Endothelial cell of umbilical vein (primary cell): Measurements from ENCODE around the gene CKB. TPM values are rescaled to one million over a fixed set of nuclear protein-coding genes. Genes with fewer than 3 reads are reported as not detected.

Experiments used
- BruUV-seq: library from RNA; stranded (reverse); fragments of 400-500 nt; replicated peaks from 2 replicates; lab custom pipeline; 2021; lab: Mats Ljungman, UMichigan
- CTCF ChIA-PET: fragments of 300-600, 350-600 bp; sonication (Branson Sonifier 250); formaldehyde crosslinking; loops from one replicate; lab custom pipeline; 2021; ENCODE audit warnings: antibody characterized with exemption, inconsistent platforms; lab: Charles Lee
- POLR2A ChIA-PET: fragments of 300-600, 350-600 bp; sonication (Branson Sonifier 250); formaldehyde crosslinking; loops from one replicate; lab custom pipeline; 2021; ENCODE audit warnings: antibody characterized with exemption, inconsistent platforms; lab: Charles Lee
- DNase-seq: peaks from one replicate; pipeline ENCODE4 v3.0.0-alpha.2; 2011; ENCODE audit warnings: low read depth, low spot score
- FAIRE-seq: peaks from 2 replicates; lab custom pipeline; 2011; peaks lifted over from hg19 to GRCh38; lab: Jason Lieb, UNC
- H2AFZ ChIP-seq: 2 replicates; pipeline ENCODE4 v1.6.0; 2012; ENCODE audit warnings: low read depth, low read length, control low read depth, inconsistent platforms
- H3K27ac ChIP-seq: 2 replicates; pipeline ENCODE4 v1.5.1; 2011; ENCODE audit warnings: low read depth, mild to moderate bottlenecking, control low read depth, low read length, moderate library complexity; ENCODE audit not compliant: insufficient read depth
- H3K27me3 ChIP-seq, 2 experiments: 2 replicates each; pipeline versions ENCODE4 v1.6.0 to v1.6.1; 2011; ENCODE audit warnings: low read length in 2 of 2, mixed read lengths in 1 of 2; ENCODE audit not compliant: control insufficient read depth in 2 of 2, insufficient read depth in 2 of 2
- H3K36me3 ChIP-seq, 2 experiments: 2 replicates in 1 of 2; 3 replicates in 1 of 2; pipeline ENCODE4 v1.5.1; 2011; ENCODE audit warnings: low read length in 2 of 2, mild to moderate bottlenecking in 1 of 2, moderate library complexity in 1 of 2; ENCODE audit not compliant: control insufficient read depth in 2 of 2, insufficient read depth in 2 of 2; ENCODE audit errors: extremely low read depth in 1 of 2
- H3K4me1 ChIP-seq: 3 replicates; pipeline ENCODE4 v1.5.1; 2011; ENCODE audit warnings: mild to moderate bottlenecking, low read length; ENCODE audit not compliant: control insufficient read depth, insufficient read depth; ENCODE audit errors: extremely low read depth
- H3K4me2 ChIP-seq: 2 replicates; pipeline ENCODE4 v1.6.1; 2011; ENCODE audit warnings: low read length, control low read depth, mixed read lengths; ENCODE audit not compliant: insufficient read depth
- H3K4me3 ChIP-seq, 3 experiments: fragments of 200-600 bp in 1 of 3; sonication (generic), shearing (Covaris generic) in 1 of 3; replicated peaks in 1 of 3; 2 replicates each; pipeline ENCODE4 v1.5.1; 2011 to 2016; ENCODE audit warnings: control low read depth in 3 of 3, low read length in 3 of 3, mild to moderate bottlenecking in 2 of 3, inconsistent platforms in 1 of 3, low read depth in 1 of 3, moderate library complexity in 1 of 3; ENCODE audit not compliant: insufficient read depth in 1 of 3
- H3K79me2 ChIP-seq: 2 replicates; pipeline ENCODE4 v1.6.0; 2012; ENCODE audit warnings: low read length, inconsistent platforms; ENCODE audit not compliant: control insufficient read depth, insufficient read depth
- H3K9ac ChIP-seq: replicated peaks from 2 replicates; pipeline ENCODE3; 2011; ENCODE audit warnings: low read length, control low read depth; ENCODE audit not compliant: insufficient read depth; ENCODE audit errors: extremely low read depth
- H3K9me1 ChIP-seq: replicated peaks from 3 replicates; pipeline ENCODE4 v1.6.0; 2011; ENCODE audit warnings: mild to moderate bottlenecking, low read length; ENCODE audit not compliant: control insufficient read depth, insufficient read depth; ENCODE audit errors: extremely low read depth
- H3K9me3 ChIP-seq: replicated peaks from 2 replicates; pipeline ENCODE4 v1.5.1; 2012; ENCODE audit warnings: low read length, inconsistent platforms; ENCODE audit not compliant: control insufficient read depth, insufficient read depth
- H4K20me1 ChIP-seq: replicated peaks from 2 replicates; pipeline ENCODE3; 2011; ENCODE audit warnings: mild to moderate bottlenecking, low read length; ENCODE audit not compliant: control insufficient read depth, insufficient read depth; ENCODE audit errors: extremely low read depth
- CTCF ChIP-seq, 2 donors: IDR thresholded peaks; 1 replicate in 1 of 2; 2 replicates in 1 of 2; pipeline ENCODE4 v1.5.1; 2011; ENCODE audit warnings: low read length in 2 of 2, mild to moderate bottlenecking in 2 of 2, moderate library complexity in 2 of 2, control low read depth in 1 of 2, inconsistent platforms in 1 of 2, low read depth in 1 of 2; ENCODE audit not compliant: insufficient read depth in 1 of 2; ENCODE audit errors: extremely low read depth in 1 of 2
- EZH2 ChIP-seq: IDR thresholded peaks from 2 replicates; pipeline ENCODE4 v1.6.1; 2012; ENCODE audit warnings: borderline replicate concordance, low read depth, mild to moderate bottlenecking, moderate library complexity, low read length, inconsistent platforms; ENCODE audit not compliant: severe bottlenecking
- FOS ChIP-seq: IDR thresholded peaks from 2 replicates; pipeline ENCODE4 v1.6.1; 2011; ENCODE audit warnings: mild to moderate bottlenecking, low read length, moderate library complexity, borderline replicate concordance; ENCODE audit not compliant: insufficient read depth
- GATA2 ChIP-seq: IDR thresholded peaks from 2 replicates; pipeline ENCODE4 v1.7.0; 2011; ENCODE audit warnings: low read depth, mild to moderate bottlenecking, moderate library complexity, mixed read lengths, low read length; ENCODE audit not compliant: insufficient read length, insufficient read depth
- JUN ChIP-seq: IDR thresholded peaks from 2 replicates; pipeline ENCODE4 v1.6.1; 2011; ENCODE audit warnings: borderline replicate concordance, low read depth; ENCODE audit not compliant: insufficient read length, insufficient read depth
- MYC ChIP-seq: IDR thresholded peaks from one replicate; pipeline ENCODE4 v1.6.1; 2011; ENCODE audit warnings: mild to moderate bottlenecking, low read depth, low read length
- POLR2A ChIP-seq: IDR thresholded peaks from 2 replicates; pipeline ENCODE4 v1.6.1; 2012; ENCODE audit warnings: low read depth, mild to moderate bottlenecking, control low read depth, low read length
- POLR2AphosphoS5 ChIP-seq: IDR thresholded peaks from 2 replicates; pipeline ENCODE4 v1.6.1; 2012; ENCODE audit warnings: low read depth, mild to moderate bottlenecking, control low read depth, low read length, moderate library complexity; ENCODE audit not compliant: insufficient read depth
- dilution Hi-C: fragments of 300-500 bp; cut with MboI; formaldehyde crosslinking; loops from one replicate; pipeline ENCODE4 v1.15.0; 2019; ENCODE audit warnings: low sequenced_read_pairs; ENCODE audit not compliant: extremely low pct_ligation_motif_present
- intact Hi-C: fragments of 100-400 bp; cut with micrococcal nuclease; formaldehyde crosslinking; loops from one replicate; pipeline ENCODE4 v1.10.0; 2022
- polyA plus RNA-seq, 4 experiments: library from polyadenylated mRNA; depleted of rRNA in 3 of 4; stranded (reverse) in 3 of 4; unstranded in 1 of 4; fragments of >200 nt; gene quantifications; 2 replicates each; pipeline versions ENCODE4 v1.2.1 to v1.2.3, GENCODE V29; 2011 to 2012; ENCODE audit warnings: missing spikeins in 1 of 4
- total RNA-seq: library from RNA; stranded (reverse); gene quantifications from 2 replicates; pipeline ENCODE4 v1.2.3, GENCODE V29; 2021

The CKB gene
- total and polyA plus RNA-seq, 2 donors (not counting 3 experiments of a cell fraction or from before 2014, with no cell fraction given) = 4.0 to 6.9 TPM

- no peaks in the 10 kb centered on the region for H3K9me1 ChIP-seq
- no peaks in the 10 kb centered on the region for H3K9me3 ChIP-seq
- no TSS peak for BruUV-seq
- no peaks in the 10 kb centered on the region for H3K27me3 ChIP-seq
- TF ChIP-seq POLR2AphosphoS5 (no peak), MYC (no peak), FOS (no peak), EZH2 (no peak), GATA2 (no peak), POLR2A (no peak), JUN (no peak), CTCF (IDR thresholded peaks at IDR 0.05; ENCODE audit: extremely low read depth in 1 of 2, insufficient read depth in 1 of 2, low read depth in 1 of 2, low read length in 2 of 2) (no peak)
- H3K36me3 ChIP-seq = peaks cover 16 to 21% of the 10 kb centered on the region in 2 experiments
- H4K20me1 ChIP-seq = no peaks in the 10 kb centered on the region
- H3K79me2 ChIP-seq = peaks cover 77% of the 10 kb centered on the region
- CTCF ChIA-PET = no interaction called here
- dilution Hi-C loops (no loop called here), intact Hi-C loops (loop anchor here (5.0 kb wide), 1 partner anchor 32 kb away; the partner anchor contains the start of gene TRMT61A)
- POLR2A ChIA-PET = no interaction called here
- H3K27ac ChIP-seq = no peak overlapping the region
- H3K4me3 ChIP-seq = no peak overlapping the region
- no peak for DNase-seq
- H3K4me1 ChIP-seq = peaks cover 23% of the 10 kb centered on the region
- no peak overlapping the region for H3K4me2 ChIP-seq
- FAIRE-seq = no peak
- no peak overlapping the region for H2AFZ ChIP-seq
- H3K9ac ChIP-seq = no peak overlapping the region
Measured at GRCh38 chr14:103559766-103560165, 37.1 kb upstream of the CKB start.
